GM10248 (cell line): ENCODE data around the gene CALML3.

Source experiments
- CTCF ChIA-PET: fragments of 300-600 bp; sonication (Branson Sonifier 250); formaldehyde crosslinking; extraction: SDS; loops from one replicate; lab custom pipeline; 2021; ENCODE audit warnings: antibody characterized with exemption; lab: Yijun Ruan, JAX
- POLR2A ChIA-PET: fragments of 350-650 bp; sonication (Branson Sonifier 250); formaldehyde crosslinking; extraction: SDS; loops from one replicate; lab custom pipeline; 2020; ENCODE audit warnings: antibody characterized with exemption; lab: Yijun Ruan, JAX
- DNase-seq: peaks from one replicate; pipeline ENCODE4 v3.0.0; 2012; ENCODE audit errors: extremely low spot score
- TF ChIP-seq, protein P1 (sequence below): IDR thresholded peaks from 2 replicates; pipeline ENCODE4 v1.5.1; 2012; ENCODE audit warnings: mild to moderate bottlenecking, low read depth; ENCODE audit errors: extremely low read depth, missing control alignments, control extremely low read depth

Gene CALML3

DNA sequence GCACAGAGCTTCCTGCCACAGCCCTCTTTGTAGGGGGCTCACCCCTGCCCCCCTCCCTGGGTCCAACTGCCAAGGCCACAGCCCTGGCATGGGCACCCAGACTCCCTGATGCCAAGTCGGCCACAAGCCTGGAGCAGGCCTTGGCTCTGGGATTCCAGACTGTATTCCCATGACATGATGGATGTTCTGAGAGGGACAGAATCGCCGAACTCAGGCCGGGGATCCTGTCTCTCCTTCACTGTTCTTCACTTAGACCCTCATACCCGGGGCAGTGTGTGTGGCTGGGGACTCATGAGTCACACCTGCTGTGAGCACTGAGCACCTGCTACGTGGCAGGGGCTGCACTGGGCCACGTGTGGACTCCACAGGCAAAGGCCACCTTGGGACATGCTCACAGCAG is 33.3 kb upstream of the CALML3 start:
- TF ChIP-seq, protein P1, sequence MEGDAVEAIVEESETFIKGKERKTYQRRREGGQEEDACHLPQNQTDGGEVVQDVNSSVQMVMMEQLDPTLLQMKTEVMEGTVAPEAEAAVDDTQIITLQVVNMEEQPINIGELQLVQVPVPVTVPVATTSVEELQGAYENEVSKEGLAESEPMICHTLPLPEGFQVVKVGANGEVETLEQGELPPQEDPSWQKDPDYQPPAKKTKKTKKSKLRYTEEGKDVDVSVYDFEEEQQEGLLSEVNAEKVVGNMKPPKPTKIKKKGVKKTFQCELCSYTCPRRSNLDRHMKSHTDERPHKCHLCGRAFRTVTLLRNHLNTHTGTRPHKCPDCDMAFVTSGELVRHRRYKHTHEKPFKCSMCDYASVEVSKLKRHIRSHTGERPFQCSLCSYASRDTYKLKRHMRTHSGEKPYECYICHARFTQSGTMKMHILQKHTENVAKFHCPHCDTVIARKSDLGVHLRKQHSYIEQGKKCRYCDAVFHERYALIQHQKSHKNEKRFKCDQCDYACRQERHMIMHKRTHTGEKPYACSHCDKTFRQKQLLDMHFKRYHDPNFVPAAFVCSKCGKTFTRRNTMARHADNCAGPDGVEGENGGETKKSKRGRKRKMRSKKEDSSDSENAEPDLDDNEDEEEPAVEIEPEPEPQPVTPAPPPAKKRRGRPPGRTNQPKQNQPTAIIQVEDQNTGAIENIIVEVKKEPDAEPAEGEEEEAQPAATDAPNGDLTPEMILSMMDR: no peak
- DNase-seq: no peak
- POLR2A ChIA-PET: no interaction called here
- CTCF ChIA-PET: no interaction called here

DNA sequence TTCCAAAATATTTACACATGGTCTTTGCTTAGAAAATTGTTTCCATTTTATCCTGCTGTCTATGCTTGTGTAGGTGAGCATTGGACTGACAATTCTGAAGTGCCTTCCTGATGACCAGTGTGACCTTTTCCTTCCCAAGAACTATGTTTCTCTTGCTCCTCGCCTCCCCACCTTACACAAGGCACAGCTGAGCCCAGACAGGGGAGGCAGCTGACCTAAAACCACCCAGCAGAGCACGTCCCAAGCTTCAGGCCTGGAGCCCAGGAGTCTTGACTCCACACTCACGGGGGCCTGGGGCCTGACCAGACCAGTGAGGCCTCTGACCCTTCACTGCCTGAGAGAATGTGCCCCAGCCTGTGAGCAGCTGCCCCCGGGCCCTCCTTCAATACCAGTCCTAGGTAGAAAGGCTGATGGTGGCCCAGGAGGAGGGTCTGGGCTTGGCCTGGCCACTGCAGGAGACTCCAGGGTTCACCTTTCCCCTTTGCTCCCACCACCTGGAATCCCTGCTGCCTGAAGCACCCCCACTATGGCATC is 32.4 kb upstream of the CALML3 start:
- ChIA-PET POLR2A (no interaction called here), CTCF (interaction anchor here (1.0 kb wide), 1 partner anchor 9 kb away, joined by 3 read pairs; no protein-coding TSS in a partner anchor)
- TF ChIP-seq, protein P1: no peak
- no peak for DNase-seq

DNA sequence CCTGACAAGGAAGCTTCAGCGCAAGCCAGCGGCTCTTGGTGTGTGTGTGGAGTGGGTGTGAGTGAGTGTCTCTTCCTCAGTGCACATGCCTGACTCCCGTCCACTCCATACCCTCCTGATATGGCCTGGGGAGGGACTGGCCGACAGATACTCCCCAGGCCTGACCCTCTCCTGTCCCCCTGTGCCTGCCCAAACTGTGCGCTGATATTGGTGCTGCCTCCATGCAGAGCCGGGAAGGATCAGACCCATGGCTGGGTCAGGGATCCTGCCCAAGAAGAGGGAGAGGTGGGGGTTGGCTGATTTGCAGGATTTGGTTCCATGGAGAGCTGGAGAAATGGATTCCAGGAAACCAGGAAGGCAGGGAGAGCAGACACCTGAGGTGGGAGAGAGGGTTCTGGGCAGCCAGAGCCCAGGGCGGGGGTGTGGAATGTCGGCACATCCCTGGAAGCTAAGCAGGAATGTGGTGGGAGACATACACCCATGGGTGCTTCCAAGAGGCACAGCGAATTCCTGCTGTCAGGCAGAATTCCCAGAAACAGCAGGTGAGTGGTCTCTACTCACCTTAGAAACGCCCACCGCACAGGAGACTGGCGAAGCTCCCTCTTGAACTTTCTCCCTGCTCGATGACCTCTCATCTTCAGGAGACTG is 31.7 kb upstream of the CALML3 start:
- CTCF ChIA-PET: interaction anchor here (0.9 to 1.0 kb wide), 2 partner anchors 8 to 130 kb away, joined by 3 read pairs; no protein-coding TSS in a partner anchor
- POLR2A ChIA-PET: no interaction called here
- no peak for DNase-seq
- TF ChIP-seq, protein P1: no peak

DNA sequence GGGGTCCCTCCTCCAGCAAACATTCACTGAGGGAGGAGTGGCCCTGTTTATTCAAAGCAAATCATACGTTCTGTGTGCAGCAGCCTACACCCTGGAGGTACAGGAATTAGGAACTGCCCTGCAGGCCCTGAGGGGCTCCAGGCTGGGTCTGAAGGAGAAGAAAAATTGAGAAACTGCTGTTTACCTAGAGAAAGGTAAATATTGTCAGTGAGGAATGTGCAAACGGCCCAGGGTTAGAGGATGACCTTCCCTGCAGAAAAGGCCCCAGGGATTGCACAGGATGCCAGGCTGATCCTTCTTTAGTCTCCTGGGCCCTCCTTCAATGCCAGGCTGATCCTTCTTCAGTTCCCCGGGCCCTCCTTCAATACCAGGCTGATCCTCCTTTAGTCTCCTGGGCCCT is 31.1 kb upstream of the CALML3 start:
- DNase-seq: no peak
- POLR2A ChIA-PET: interaction anchor here (0.7 kb wide), 1 partner anchor 919 kb away, joined by 3 read pairs; no protein-coding TSS in a partner anchor
- CTCF ChIA-PET: interaction anchor here (0.9 to 1.0 kb wide), 2 partner anchors 8 to 129 kb away, joined by 3 read pairs; no protein-coding TSS in a partner anchor
- TF ChIP-seq, protein P1: no peak

DNA sequence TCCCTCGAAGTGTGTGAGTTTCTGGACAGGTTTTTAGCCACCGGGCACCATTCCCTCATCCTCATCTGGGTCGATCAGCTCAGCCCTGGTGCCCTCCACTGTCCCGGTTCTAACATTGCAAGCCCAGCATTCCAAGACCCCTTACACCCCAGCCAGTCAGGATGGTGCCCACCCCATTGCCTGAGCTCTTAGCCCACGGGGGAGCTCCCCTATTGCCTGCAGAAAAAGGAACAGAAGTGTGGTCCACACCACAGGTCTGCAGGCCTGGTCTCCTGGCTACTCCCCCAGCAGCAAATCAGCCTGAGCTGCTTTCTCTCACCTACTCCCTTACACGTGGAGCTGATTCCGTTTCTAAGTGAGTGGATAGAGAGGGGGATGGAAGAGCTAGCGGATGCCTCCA is 30.1 kb upstream of the CALML3 start:
- TF ChIP-seq, protein P1: no peak
- no peak for DNase-seq
- POLR2A ChIA-PET: interaction anchor here (0.7 kb wide), 1 partner anchor 918 kb away, joined by 3 read pairs; no protein-coding TSS in a partner anchor
- CTCF ChIA-PET: interaction anchor here (0.9 kb wide), 1 partner anchor 11 kb away, joined by 3 read pairs; no protein-coding TSS in a partner anchor

DNA sequence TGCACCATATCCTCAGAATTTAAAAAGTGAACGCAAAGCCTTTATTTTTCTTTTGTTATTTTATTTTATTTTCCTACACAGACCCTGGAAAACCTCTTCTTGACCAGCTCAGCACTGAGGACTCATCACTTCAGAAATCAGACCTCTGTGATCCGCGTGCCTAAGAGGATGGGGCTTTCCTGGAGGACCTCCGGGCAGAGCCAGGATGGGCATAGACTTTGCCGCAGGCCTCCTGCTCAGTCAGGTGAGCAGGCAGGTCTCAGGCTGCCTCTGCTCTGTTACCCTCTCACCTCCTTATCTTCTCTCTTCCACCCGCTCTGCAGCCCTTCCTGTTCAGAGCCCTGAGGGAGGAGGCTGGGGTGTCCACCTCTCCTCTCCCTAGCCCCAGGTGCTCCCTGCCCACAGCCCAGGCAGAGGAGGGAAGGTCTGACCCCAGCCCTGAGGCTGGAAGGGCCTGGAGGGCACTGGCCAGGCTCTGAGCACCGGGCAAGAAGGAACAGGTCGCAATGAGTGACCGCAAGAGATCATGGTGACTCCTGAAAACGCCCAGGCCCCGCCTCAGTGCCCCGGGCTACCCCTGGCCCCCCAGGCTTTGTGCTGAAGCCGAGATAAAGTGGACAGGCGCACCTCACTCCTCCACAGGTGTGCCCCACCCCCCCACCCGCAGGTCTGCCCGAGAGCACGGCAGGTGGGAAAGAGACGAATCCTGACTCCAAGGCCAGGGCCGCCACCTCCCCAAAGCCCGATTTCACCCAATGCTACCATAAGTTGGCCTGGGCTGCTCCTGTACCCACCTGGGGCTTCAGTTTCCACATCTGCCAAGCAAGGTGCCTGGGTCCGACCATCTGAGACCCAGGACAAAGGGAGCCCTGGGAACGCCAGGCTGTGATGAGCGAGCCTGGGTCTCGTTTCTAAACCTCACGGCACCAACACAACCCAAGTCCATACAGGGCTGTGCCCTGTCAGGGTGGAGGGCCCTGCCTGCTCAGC is 28.2 kb upstream of the CALML3 start:
- no peak for DNase-seq
- ChIA-PET CTCF (no interaction called here), POLR2A (no interaction called here)
- TF ChIP-seq, protein P1: no peak
